Gastroesophageal sphincter (tissue), 4 donors: ENCODE results near the gene DDAH2. TPM values are rescaled to one million over a fixed set of nuclear protein-coding genes. Genes with fewer than 3 reads are reported as not detected.

Experiments used
- ATAC-seq: fragments of 150-250 bp; one replicate; pipeline ENCODE4 v1.9.1; 2016; ENCODE audit warnings: mild to moderate bottlenecking, moderate library complexity
- H3K27ac ChIP-seq, 4 donors: fragments of 200-600 bp; sonication (generic) in 3 of 4; 1 replicate in 3 of 4; 2 replicates in 1 of 4; pipeline ENCODE4 v1.5.1; 2016 to 2019
- H3K27me3 ChIP-seq: fragments of 200-600 bp; sonication (generic); one replicate; pipeline ENCODE4 v1.5.1; 2019
- H3K36me3 ChIP-seq, 2 donors: fragments of 200-600 bp; sonication (generic); one replicate each; pipeline ENCODE4 v1.5.1; 2019; ENCODE audit warnings: control low read depth in 1 of 2
- H3K4me1 ChIP-seq, 3 donors: fragments of 200-600 bp; sonication (generic); 1 replicate in 2 of 3; 2 replicates in 1 of 3; pipeline ENCODE4 v1.5.1; 2016 to 2019; ENCODE audit warnings: control low read depth in 2 of 3
- H3K4me3 ChIP-seq, 2 donors: fragments of 200-600 bp; sonication (generic); one replicate each; pipeline ENCODE4 v1.5.1; 2019; ENCODE audit warnings: mild to moderate bottlenecking in 1 of 2, moderate library complexity in 1 of 2
- H3K9me3 ChIP-seq, 3 donors: fragments of 200-600 bp; sonication (generic); one replicate each; pipeline ENCODE4 v1.5.1; 2017 to 2019; ENCODE audit warnings: control low read depth in 2 of 3
- EP300 ChIP-seq: sonication (generic); formaldehyde crosslinking; IDR thresholded peaks from one replicate; pipeline ENCODE4 v1.6.1; 2017; ENCODE audit warnings: antibody characterized with exemption, mild to moderate bottlenecking
- POLR2A ChIP-seq, 2 donors: fragments of 450-650 bp; IDR thresholded peaks; one replicate each; pipeline ENCODE4 v1.6.1; 2017; ENCODE audit warnings: antibody characterized with exemption in 2 of 2, mild to moderate bottlenecking in 2 of 2, moderate library complexity in 1 of 2
- POLR2AphosphoS5 ChIP-seq: sonication (generic); formaldehyde crosslinking; IDR thresholded peaks from one replicate; pipeline ENCODE4 v1.6.1; 2017; ENCODE audit warnings: antibody characterized with exemption
- whole genome bisulfite sequencing, 2 donors: methylation state at CpG; one replicate each; pipeline ENCODE4 v1.1.5; 2018; ENCODE audit warnings: low coverage in 1 of 2; 5-methylcytosine and 5-hydroxymethylcytosine counted together
- total RNA-seq, 4 donors: library from RNA; depleted of rRNA; stranded (reverse); fragments of >200 nt; gene quantifications; one replicate each; pipeline ENCODE4 v1.1.0, GENCODE V29; 2016
- TF ChIP-seq, protein P1 (sequence below), 4 experiments: fragments of 200-600 bp in 2 of 4; fragments of 450-650 bp in 2 of 4; sonication (generic) in 1 of 4; IDR thresholded peaks; one replicate each; pipeline ENCODE4 v1.5.1; 2017 to 2019; ENCODE audit warnings: antibody characterized with exemption in 4 of 4, mild to moderate bottlenecking in 2 of 4, moderate library complexity in 2 of 4

Gene DDAH2
- total RNA-seq, 4 donors from 2014 or later: 75.6 to 127 (median 99.0) TPM

DNA sequence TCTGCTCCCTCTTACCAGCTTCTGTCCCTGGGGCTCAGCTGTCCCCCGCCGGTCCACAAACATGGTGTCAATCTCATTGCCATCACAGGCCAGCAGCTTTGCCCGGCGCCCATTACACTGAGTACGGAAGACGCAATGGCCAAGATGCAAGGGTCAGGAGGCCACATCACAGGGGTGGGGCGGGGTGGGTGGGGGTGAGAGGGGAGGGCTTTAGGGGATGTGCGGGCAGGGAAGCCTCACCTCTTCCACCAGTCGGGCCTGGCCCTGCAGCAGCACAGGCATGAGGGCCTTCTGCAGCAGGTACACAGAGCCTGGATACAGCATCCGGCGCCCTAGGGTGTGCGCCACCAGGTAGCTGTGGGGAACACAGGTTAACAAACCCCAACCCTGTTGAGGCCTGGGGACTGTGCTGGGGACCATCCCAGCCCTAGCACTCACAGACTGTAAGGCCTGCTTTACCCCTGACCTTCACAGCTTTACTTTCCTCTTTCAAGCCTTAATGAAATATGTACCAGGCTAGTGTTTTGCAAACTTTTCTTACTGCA is 37.5 kb downstream of the DDAH2 start:
- no peak overlapping the region for H3K27ac ChIP-seq
- H3K4me1 ChIP-seq: no peaks in the 10 kb centered on the region
- H3K4me3 ChIP-seq: no peak overlapping the region
- H3K9me3 ChIP-seq: no peaks in the 10 kb centered on the region
- no peak for ATAC-seq
- TF ChIP-seq, protein P1, sequence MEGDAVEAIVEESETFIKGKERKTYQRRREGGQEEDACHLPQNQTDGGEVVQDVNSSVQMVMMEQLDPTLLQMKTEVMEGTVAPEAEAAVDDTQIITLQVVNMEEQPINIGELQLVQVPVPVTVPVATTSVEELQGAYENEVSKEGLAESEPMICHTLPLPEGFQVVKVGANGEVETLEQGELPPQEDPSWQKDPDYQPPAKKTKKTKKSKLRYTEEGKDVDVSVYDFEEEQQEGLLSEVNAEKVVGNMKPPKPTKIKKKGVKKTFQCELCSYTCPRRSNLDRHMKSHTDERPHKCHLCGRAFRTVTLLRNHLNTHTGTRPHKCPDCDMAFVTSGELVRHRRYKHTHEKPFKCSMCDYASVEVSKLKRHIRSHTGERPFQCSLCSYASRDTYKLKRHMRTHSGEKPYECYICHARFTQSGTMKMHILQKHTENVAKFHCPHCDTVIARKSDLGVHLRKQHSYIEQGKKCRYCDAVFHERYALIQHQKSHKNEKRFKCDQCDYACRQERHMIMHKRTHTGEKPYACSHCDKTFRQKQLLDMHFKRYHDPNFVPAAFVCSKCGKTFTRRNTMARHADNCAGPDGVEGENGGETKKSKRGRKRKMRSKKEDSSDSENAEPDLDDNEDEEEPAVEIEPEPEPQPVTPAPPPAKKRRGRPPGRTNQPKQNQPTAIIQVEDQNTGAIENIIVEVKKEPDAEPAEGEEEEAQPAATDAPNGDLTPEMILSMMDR (IDR thresholded peaks at IDR 0.05): no peak
- no peak for TF ChIP-seq EP300
- no peak for TF ChIP-seq POLR2AphosphoS5
- TF ChIP-seq POLR2A (IDR thresholded peaks at IDR 0.05): no peak
- 80% methylated on average over 3 of the region's 12 CpGs; no CpG with 5 or more reads in 1 of the 2 donors for WGBS, 2 donors
- H3K27me3 ChIP-seq: no peaks in the 10 kb centered on the region
- peaks cover 0 to 100% of the 10 kb centered on the region in 2 donors for H3K36me3 ChIP-seq

DNA sequence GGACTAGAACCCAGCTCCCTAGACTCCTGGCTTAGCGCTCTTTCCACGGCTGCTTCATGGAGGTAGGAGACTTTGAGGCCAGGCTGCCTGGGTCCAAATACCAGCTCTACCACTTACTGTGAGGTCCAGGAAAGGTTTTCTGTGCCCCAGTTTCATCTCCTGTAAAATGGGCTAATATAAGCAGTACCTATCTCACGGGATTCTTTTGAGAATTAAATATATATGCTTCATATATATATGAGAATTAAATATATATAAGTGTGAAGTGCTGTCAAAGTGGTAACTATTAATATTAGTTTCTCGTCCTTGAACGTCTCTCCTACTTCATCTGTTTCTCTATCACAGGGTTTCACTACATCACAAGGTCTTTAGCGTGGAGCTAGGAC is 38.0 kb downstream of the DDAH2 start:
- H3K4me3 ChIP-seq: no peak overlapping the region
- TF ChIP-seq POLR2A (IDR thresholded peaks at IDR 0.05) (no peak), POLR2AphosphoS5 (no peak), EP300 (no peak)
- TF ChIP-seq, protein P1 (IDR thresholded peaks at IDR 0.05): no peak
- peaks cover 0 to 100% of the 10 kb centered on the region in 2 donors for H3K36me3 ChIP-seq
- 71 to 84% methylated on average over 6 of the region's 6 CpGs for WGBS, 2 donors
- no peak for ATAC-seq
- no peaks in the 10 kb centered on the region for H3K4me1 ChIP-seq
- H3K27ac ChIP-seq: no peak overlapping the region
- no peaks in the 10 kb centered on the region for H3K9me3 ChIP-seq
- H3K27me3 ChIP-seq: no peaks in the 10 kb centered on the region

DNA sequence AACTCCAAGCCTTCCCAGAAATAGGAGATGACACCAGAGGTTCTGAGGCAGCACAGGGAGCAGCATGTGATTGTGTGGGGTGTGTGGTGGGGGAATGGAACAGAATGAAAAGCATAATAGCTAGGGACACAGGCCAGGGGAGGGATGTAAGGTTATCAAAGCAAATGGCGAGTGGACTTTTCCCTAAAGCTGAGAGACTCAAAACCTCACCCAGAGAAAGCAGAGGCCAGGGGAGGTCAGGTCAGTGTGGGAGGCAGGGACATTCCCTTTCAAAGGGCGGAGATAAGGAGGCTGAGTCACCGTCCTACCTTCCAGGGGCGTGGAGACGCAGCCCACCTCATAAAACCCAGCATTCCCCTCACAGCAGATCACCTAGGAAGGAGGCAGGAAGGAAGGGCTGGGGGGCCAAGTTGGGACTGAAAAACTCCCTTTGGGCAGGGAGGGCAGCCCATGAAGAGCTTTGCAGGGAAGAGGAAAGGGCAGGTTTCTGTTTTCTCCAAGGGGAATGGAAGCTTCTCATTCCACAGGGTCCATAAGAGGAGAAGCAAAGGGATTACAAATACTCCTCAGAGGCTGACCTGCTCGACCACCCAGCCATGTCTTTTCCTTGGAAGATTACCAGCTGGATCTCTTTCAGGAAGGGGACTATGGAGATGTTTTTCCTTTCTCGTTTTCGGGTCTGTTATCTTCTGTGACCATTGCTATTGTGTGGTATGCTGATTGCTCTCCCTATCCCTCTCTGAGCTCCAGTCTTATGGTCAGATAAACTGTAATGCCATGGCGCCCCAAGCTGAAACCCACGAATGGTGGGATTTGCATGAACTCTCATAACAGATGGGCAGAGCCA is 38.6 kb downstream of the DDAH2 start:
- H3K36me3 ChIP-seq: peaks cover 0 to 100% of the 10 kb centered on the region in 2 donors
- no peaks in the 10 kb centered on the region for H3K4me1 ChIP-seq
- no peak overlapping the region for H3K27ac ChIP-seq
- 36 to 48% methylated on average over 5 of the region's 10 CpGs for WGBS, 2 donors
- H3K4me3 ChIP-seq: no peak overlapping the region
- TF ChIP-seq POLR2AphosphoS5 (no peak), POLR2A (IDR thresholded peaks at IDR 0.05) (no peak), EP300 (no peak)
- TF ChIP-seq, protein P1 (IDR thresholded peaks at IDR 0.05): no peak
- H3K9me3 ChIP-seq: no peaks in the 10 kb centered on the region
- no peak for ATAC-seq
- H3K27me3 ChIP-seq: no peaks in the 10 kb centered on the region

DNA sequence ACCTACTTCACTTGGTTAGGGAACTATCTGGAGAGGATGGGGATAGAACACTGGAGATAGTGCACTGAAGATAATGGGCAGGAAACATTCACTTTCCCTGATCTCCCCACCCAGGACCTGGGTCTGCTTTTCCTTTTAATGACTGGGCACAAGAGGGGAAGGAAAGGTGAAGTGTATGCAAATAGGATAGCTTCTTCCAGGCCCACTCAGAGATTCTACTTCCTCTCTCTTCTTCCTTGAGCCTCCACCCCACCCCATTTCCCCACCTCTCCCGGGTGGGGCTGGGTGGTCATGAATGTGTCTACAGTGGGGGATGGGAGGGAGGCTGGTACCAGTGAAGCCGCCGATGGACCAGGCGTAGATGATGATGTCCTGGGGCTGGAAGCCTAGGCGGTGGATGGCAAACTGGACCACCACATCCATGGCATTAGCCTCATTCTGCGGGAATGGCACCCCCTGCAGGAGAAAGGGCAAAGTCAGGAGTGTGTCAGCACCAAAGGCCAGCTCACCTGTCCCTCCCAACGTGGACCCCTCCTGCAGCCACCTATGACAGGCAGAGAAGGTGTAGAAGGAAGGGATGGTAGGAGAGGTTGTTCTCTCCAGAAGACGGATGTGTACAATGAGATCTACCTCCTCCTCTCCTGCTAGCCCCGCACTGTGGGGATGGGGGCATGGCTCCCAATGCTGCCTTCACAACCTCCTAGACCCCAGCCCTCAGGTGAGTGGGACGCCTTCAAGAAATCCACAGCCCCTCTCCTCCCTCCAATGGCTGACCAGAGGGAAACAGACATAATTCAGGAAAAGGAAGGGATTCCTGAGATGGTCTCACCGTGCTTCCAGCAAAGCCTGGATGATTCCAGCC is 39.6 kb downstream of the DDAH2 start:
- WGBS, 2 donors: 65 to 77% methylated on average over 3 to 9 of the region's 11 CpGs
- Histone ChIP-seq H3K9me3 (no peaks in the 10 kb centered on the region), H3K4me1 (no peaks in the 10 kb centered on the region), H3K4me3 (no peak overlapping the region), H3K27ac (no peak overlapping the region), H3K27me3 (no peaks in the 10 kb centered on the region), H3K36me3 (peaks cover 0 to 92% of the 10 kb centered on the region in 2 donors)
- ATAC-seq: no peak
- TF ChIP-seq, protein P1 (IDR thresholded peaks at IDR 0.05): no peak
- TF ChIP-seq EP300 (no peak), POLR2AphosphoS5 (no peak), POLR2A (IDR thresholded peaks at IDR 0.05) (no peak)
